Frontal cortex (tissue), 4 donors: ENCODE results near the gene OR5H14. TPM values are rescaled to one million over a fixed set of nuclear protein-coding genes. Genes with fewer than 3 reads are reported as not detected.
"Not testable (repeated sequence)": the region's sequence is repeated elsewhere in the genome, so short reads cannot be mapped to it uniquely, and the experiment has no call there.

Experiments used
- DNase-seq, 2 donors: peaks; one replicate each; pipeline ENCODE4 v3.0.0; 2012; ENCODE audit warnings: low spot score in 2 of 2
- FAIRE-seq: peaks from 2 replicates; lab custom pipeline; 2012; peaks lifted over from hg19 to GRCh38; lab: Jason Lieb, UNC
- total RNA-seq: library from RNA; depleted of rRNA; stranded (reverse); fragments of >200 nt; gene quantifications from one replicate; pipeline ENCODE4 v1.2.3, GENCODE V29; 2014
- donor health status: control.
- donor health status: control.
- donor health status: control.

OR5H14 gene
- total RNA-seq, 1 donor from 2014 or later = not detected

DNA sequence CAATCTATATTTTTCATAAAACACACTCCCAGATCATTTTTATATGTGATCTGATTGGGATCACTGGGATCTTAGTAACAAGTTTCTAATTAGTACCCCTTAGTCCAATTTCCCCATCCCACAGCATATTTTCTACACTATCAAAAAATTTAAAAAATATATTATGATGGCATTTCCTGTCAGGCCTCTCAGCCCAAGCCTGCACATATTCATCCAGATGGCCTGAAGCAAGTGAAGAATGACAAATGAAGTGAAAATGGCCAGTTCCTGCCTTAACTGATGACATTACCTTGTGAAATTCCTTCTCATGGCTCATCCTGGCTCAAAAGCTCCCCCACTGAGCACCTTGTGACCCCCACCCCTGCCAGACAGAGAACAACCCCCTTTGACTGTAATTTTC, 43.6 kb downstream of the OR5H14 start:
- DNase-seq, FAIRE-seq: not testable (repeated sequence)

DNA sequence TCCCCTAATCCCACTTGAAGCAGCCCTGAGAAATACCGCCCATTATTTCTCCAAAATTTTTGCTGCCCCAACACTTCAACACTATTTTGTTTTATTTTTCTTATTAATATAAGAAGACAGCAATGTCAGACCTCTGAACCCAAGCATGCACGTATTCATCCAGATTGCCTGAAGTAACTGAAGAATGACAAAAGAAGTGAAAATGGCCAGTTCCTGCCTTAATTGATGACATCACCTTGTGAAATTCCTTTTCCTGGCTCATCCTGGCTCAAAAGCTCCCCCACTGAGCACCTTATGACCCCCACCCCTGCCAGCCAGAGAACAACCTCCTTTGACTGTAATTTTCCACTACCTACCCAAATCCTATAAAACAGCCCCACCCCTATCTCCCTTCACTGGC, 49.0 kb downstream of the OR5H14 start:
- not testable (repeated sequence) for DNase-seq, FAIRE-seq

DNA sequence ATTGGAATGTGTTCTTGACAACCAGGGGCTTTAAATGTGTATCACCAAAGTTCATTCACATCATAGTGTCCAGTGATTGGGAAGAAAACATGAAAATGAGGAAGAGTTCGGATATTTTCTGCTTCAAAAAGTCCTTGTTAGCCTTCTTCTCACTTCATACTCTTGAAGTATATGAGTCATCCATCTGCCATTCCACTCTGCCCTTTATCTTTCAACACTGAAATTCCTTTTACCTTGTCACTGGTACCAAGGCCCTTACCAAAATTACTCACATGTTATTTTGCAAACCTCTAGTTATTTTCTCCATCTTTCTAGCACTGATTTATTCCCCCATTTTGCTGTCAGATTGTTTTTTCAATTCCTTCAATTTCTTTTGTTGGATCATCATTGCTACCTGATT, 51.7 kb downstream of the OR5H14 start:
- DNase-seq = no peak
- FAIRE-seq = no peak

Other genes with a start within 250 kb of the OR5H14 start
- 13.9 TPM for gene RIOX2, start 175.0 kb upstream of the OR5H14 start, total RNA-seq
- gene GABRR3, start 112.2 kb upstream of the OR5H14 start, total RNA-seq = not detected
- not detected for gene OR5AC2, start 60.3 kb upstream of the OR5H14 start, total RNA-seq
- gene OR5H1, start 16.8 kb upstream of the OR5H14 start, total RNA-seq = not detected
- not detected for gene OR5H15, start 19.2 kb downstream of the OR5H14 start, total RNA-seq
- gene OR5H6, start 116.8 kb downstream of the OR5H14 start, total RNA-seq = not detected
- not detected for gene OR5H2, start 135.0 kb downstream of the OR5H14 start, total RNA-seq
- gene OR5K4, start 206.4 kb downstream of the OR5H14 start, total RNA-seq = not detected
- gene OR5K3, start 243.2 kb downstream of the OR5H14 start, total RNA-seq = not detected